HG03442 (cell line): ENCODE data around the gene FOXL1.
"Not testable (repeated sequence)": the region's sequence is repeated elsewhere in the genome, so short reads cannot be mapped to it uniquely, and the experiment has no call there.

ENCODE experiments used
- ATAC-seq: cut with Tn5 transposase; IDR thresholded peaks from one replicate; pipeline ENCODE4 v1.9.1; 2021; ENCODE audit warnings: mild to moderate bottlenecking, moderate library complexity; ENCODE audit not compliant: unreplicated experiment

FOXL1 gene

DNA sequence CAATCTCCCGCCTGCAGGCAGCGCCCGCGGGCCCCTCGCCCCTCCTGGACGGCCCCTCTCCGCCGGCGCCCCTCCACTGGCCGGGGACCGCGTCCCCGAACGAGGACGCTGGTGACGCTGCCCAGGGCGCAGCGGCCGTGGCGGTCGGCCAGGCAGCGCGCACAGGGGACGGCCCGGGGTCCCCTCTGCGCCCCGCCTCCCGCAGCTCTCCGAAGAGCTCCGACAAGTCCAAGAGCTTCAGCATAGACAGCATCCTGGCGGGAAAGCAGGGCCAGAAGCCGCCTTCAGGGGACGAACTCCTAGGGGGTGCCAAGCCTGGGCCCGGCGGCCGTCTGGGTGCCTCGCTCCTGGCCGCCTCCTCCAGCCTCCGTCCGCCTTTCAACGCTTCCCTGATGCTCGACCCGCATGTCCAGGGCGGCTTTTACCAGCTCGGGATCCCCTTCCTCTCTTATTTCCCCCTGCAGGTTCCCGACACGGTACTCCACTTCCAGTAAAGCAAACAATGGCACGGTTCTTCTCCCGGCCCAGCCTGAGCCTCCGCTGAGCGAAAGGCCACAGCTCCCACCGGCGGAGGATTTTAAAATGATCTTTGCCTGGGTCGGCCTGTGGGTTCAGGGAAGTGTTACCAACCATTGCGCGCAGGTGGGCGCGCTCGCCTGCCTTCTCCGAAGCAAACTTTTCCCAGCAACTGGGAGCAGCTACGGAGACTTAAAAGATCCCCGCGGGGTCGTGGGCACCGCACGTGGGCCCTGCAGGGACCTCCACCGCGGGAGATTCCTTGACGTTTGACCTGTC lies 1.1 kb downstream of the FOXL1 start:
- ATAC-seq, result no peak

DNA sequence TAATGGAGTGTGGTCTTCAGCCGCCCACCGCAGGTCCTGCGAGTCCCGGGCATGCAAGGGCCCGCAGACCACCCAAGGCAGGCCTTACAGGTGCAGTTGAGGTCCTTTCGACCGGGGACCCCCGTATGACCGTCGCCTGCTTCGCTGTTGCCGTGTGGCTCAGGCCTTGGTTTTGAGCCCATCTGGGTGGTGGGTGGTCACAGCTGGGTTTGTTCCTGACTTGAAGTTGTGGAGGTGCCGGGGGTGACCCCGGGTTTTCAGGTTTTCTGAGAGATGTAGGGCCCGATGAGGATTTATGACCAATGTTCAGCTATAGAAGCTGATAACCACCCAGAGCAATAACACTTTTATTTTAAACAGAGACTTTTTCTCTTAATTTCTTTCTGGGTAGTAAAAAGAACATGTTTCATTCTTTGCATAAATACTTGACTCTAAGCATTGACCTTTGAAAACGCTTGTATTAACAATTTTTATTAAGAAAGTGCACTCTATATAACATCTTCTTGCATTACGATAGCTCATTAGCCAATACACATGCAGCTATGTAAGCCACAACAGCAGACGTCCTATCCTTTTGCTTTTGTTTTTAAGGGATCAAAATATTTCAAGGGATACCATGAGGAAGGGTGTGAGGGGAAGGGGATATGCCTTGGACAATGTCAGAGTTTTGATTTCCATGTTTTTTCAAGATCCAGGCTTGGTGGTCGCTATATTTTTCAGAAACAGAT lies 1.9 kb downstream of the FOXL1 start:
- no peak for ATAC-seq

DNA sequence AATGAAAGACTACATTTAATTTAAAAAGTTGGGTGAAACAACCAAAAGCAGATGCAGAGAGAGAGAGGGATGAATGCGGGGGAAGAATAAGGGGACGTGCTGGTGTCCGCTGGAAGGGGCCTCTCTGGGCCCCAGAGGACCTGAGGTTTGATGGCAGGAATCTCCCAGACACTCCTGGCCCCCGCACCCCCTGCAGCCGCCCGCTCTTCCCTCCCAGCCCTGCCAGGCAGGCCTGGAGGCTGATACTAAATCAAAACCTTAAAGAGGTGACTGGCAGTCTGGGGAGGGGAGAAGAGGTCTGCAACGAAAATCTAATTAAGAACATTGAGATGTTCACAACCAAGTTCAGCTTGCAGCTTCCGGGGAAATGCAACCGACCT lies 2.4 kb downstream of the FOXL1 start:
- no peak for ATAC-seq

DNA sequence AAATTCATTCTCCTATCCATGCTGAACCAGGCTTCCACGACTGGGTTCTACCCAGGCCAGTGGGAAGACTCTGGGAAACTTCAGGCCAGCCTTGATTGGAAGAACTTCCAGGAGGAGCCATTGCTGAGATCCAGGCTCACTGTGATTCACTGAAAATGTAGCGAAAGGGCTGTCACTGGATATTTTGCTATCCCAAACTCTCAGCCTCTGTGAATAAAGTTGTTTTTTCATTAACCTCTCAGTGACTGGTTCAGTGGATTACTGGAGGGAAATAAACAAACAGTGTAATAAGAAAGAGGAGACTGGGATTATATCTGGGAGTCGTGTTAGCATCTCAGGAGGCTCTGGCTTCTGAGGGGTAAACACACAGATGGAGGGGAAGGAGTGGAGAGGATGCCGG lies 3.1 kb downstream of the FOXL1 start:
- ATAC-seq, result no peak

DNA sequence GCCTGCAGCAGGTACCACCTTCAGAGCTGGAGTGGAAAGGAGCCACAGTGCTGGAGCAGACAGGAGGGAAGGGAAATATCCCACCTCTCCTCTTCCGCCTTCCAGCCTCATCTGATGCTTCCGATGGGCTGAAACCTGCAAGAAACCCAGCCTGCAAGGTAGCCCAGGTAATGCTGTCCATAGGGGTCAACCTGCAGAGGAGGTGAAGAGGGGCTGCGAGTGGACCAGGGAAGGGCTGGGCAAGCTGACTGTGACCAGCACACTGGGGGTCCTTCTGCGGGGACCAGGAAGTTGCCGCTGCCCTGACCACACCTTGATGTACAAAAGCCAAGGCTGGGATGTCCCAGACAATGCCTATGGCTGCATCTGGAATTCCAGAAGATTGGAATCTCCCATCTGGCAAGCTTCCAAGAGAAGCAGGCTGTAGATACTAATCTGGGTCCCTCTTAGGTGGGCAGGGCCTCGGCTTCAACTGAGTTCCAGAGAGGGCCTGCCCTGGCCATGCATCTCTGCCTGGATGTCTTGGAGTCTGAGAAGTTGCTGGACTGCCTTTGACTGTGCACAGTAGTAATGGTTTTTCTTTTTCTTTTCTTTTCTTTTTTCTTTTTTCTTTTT lies 5.8 kb downstream of the FOXL1 start:
- ATAC-seq, result no peak

DNA sequence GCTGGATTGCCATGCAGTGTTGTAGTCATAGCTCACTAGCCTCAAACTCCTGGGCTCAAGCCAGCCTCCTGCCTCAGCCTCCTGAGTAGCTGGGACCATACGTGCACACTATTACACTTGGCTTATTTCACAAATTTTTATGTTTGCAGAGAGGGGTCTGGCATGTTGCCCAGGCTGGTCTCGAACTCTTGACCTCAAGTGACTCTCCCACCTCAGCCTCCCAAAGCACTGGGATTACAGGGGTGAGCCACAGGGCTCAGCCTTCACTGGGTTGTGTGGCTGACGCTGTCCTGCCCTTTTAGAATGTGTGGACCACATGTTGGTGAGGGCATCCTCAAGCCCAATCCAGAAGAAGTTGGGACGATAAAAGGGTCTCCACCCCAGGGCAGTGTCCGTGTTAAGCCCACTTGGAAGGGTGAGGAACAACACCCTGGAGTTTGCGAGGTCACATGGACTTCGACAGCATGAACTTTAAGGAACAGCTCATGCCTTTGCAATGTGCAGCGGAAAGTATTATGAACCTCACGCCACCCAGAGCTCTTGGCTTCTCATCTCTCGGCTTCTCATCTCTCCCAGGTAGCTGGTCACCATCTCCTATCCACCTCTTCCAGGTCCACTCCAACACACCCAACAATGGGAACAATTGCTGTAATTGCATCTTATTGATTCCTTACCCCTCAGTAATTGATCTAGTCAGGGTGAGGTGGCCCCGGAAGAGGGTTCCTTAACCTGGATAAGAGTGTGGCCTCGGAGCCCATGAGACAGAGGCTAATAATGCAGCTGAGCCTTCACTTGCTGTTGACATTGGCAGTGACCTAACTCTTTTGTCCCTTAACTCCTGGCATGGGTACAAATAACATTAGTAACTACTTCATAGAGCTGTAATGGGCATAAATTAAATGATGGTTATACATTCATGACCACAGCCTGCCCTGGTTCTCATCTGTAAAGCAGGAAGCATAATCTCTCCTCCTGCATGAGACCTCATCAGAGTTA lies 6.7 kb downstream of the FOXL1 start:
- no peak for ATAC-seq

DNA sequence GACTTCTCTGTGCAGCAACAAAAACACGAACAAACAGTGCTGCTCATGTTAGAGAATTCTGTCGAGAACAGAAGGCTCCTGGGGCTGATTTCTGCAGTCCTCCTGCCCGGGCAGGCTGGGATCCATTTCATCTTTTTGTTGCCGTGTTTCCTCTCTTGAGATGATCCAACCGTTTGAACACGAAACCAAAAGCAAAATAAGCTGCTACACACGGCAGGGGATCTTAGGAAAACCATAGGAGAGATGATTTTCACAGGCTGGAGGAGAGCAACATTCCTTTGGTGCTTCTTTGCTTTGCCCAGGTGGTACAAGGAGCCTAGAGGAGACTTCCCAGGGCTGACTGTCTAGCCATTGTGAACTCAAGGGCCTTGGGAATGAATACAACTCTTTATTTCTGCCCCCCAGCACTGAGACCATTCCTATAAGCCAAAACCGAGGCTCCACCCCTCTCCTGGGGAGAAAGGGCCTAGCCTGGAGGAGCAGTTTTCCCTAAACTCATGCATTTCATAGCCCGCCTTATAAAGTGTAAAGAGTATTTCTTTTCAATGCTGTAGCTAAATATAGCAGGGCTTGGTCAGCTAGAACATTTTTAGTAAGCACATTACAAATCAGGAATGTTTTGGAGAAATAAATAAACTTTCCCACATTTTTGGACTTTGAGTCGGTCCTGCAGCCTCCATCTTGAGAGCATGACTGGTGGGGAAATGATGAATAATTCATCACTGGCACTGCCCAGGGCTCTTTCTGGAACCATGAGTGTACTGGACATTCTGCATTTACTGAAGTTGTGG lies 7.7 kb downstream of the FOXL1 start:
- ATAC-seq, result no peak

DNA sequence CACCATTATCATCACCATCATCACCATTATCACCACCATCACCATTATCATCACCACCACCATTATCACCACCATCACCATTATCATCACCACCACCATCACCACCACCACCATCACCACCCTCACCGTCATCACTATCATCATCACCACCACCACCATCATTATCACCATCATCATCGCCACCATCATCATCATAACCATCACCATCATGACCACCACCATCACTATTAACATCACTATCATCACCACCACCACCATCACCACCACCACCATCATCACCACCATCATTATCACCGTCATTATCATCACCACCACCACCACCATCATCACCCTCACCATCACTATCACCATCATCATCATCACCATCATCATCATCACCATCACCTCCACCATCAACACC lies 9.1 kb downstream of the FOXL1 start:
- no peak for ATAC-seq

DNA sequence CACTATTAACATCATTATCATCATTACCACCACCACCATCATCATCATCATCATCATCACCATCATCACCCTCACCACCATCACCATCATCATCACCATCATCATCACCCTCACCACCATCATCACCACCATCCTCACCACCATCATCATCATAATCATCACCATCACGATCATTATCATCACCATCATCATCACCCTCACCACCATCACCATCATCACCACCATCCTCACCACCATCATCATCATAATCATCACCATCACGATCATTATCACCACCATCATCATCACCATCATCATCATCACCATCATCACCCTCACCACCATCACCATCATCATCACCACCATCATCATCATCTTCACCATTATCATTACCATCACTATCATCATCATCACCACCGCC lies 9.6 kb downstream of the FOXL1 start:
- ATAC-seq, result not testable (repeated sequence)

DNA sequence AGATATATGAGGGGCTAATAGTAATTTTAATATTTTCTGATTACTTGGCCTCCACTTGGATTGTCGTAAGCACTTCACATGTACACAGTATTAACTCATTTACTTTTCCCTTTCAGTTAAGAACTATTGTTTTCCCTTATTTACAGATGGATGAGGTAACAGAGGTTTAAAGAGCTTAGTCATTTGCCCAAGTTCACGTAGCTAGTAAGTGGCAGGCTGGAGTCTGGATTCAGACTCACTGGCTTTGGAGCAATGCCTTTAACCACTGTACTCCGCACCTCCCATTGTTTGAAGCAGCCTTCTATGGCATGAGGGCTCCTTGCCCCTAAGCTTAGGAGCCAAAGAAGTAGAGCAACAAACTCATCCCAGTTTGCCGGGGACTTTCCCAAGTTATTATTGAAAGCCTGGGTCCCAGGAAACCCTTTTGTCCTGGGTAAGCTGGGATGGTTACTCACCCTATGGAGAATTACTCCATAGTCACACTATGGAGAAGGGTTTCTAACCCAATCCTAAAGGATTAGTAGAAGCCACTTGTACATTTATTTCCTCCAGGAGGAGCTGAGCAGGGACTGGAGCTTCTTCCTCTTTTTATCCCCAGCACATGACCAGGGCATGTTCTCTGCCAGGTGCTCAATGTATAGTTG lies 12.3 kb downstream of the FOXL1 start:
- ATAC-seq, result no peak

DNA sequence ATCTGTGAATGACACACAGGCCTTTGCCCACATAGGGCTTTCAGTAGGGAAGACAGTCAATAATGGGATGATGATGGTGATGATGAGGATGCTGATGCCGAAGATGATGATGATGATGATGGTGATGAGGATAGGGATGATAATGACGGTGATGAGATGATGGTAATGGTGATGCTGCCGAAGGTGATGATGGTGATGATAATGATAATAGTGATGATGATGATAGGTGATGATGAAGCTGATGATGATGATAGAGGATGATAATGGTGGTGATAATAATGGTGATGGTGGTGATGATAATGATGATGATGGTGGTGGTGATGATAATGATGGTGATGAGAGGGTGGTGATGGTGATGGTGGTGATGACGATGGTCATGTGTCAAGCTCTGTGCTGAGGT lies 12.9 kb downstream of the FOXL1 start:
- no peak for ATAC-seq

DNA sequence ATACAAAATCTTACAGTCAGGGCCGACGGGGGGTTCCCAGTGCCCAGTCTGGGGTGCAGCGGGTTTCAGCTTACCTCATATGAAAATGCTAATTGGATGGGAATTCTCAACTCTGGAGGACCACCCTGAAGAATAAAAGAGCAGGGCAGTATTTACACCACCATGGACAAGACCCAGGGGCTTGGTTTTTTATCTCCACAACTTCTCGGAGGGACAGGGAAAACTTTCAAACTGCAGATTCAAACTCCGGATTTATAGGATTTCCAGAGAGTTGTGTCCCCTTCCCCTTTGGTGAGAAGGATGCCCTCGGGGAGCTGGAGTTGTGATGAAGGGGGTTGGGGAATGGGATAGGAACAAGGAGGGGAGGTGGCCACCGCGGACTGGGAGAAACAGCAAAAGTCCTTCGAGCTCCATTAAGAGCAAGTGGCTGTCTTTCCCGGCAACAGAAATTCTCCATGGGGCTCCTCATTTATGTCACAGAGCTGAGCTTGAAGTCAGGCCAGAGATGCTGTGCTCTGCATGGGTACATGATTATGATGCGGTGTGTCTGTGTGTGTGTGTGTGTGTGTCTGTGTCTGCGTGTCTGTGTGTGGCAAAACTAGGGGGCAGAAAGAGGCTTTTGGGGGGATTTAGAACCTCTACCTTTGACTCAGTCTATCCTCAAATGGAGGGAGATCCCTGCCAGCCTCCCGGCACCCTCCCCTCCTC lies 15.7 kb downstream of the FOXL1 start:
- no peak for ATAC-seq

DNA sequence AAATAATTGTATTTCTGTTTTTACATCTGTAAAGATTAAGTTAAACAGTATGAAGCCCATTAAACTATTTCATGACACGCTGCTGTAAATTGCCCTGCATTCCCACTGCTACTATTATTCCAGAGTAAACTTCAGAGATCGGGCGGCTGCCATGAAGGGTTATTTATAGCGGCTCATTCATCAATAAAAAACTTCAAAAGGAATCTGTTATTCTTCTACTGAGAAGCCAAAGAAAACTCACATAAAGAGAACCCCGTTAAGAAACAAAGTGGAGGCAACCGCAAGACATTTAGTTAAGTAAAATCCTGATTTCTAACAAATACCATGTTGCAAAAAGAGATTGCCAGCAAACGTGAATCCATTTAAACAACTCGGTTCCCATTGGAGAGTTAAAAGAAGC lies 16.4 kb downstream of the FOXL1 start:
- no peak for ATAC-seq

DNA sequence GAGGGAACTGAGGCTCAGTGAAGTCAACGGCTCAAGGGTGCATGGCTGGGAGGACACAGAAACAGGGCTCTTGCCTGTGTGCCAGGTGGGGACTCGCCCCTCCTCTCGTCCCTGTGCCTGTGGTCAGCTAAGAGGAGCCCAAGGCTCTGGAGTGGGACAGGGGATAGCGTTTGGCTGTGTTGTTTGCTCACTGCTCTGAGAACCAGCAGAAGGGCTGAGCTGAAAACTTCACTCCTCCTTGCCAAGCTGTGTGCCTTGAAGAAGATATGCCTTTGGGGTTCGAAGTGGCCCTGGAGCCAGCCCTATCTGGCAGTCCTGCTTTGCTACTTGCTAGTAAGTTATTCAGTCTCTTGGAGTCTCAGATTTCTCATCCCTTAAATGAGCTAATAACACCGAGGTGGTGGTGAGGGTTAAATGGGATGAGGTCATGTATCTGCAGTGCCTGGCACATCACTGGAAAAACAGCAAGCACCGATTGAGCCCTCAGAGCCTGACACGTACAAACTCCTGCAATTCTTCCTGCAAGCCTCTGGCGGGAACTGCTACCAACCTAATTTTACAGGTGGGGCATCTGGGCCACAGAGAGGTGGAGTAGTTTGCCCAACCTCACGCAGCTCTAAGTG lies 17.7 kb downstream of the FOXL1 start:
- no peak for ATAC-seq

DNA sequence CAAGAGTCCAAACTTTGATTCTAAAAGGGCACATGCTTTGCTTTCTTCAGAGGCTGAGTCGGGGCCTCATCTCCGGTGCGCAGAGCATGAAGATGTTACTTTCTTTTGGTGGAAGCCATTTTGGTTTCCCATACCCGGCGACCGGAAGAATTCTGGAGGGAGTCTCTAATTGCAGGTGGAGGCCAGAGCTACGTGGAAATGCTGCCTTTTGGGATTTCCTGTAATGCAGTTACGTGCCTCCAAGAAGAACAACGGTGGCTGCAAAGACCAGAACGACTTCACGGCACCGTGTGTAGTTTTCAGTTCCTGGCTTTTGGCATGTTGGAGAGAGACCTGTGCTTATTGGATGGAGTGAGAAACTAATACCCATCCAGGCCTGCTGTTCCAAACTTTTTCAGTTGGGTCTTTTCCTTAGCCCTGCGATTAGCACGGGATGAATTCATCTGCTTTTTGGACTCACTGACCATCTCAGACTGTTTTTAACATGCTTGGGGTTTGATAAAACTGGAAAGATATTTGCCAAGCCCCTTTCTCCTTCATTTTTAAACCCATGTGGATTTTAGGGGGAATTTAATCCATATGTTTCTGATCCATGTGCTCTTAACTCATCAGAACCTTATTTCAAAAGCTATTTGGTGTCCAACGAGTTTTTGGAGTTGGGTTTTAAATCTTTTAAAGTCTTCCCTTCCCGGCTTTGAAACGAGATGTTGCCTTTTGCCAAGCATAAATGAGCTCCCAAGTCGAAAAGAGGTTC lies 19.0 kb downstream of the FOXL1 start:
- ATAC-seq, result no peak

DNA sequence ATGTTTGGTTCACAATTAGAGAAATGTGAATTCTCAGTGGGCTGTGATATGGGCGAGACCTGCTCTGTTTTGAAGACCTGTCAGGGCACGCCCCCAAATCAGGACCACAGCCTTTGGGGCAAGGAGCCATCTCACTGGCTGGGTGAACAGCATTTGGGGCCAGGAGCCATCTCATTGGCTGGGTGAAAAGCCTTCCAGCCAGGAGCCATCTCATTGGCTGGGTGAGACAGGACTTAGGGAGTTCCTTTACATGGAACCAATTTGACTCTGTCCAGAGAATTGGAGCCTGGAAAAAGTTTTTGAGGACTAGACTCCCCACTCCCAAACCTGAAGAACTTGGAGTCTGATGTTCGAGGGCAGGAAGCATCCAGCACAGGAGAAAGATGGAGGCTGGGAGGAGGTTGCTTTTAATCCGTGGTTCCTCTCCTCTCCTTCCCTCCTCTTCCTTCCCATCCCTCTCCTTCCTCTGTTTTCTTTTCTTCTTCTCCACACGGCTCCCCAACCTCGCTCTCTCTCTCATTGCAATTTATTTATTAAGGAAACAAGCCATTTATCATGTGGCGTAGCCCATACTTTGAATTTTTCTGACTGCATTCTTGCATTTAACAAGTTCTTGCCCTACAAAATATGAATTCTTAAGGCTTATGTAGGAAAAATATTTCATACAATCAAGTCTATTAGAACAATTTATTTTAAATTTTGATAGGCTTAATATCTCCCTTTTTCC lies 19.7 kb downstream of the FOXL1 start:
- no peak for ATAC-seq
